HuH-7 (cell line): ENCODE data around the gene HSD11B2.

Experiments
- DNase-seq: peaks from one replicate; pipeline ENCODE4 v3.0.0; 2011; ENCODE audit warnings: low spot score

HSD11B2 gene

GRCh38 chr16:67396159-67397035 is 34.5 kb upstream of the HSD11B2 start:
- peak; percentile 54 for DNase-seq

GRCh38 chr16:67397036-67397801 is 33.7 kb upstream of the HSD11B2 start:
- DNase-seq, result no peak

- DNase-seq, result no peak
These were observed 32.9 kb upstream of the HSD11B2 start for GRCh38 chr16:67397812-67398545.

GRCh38 chr16:67398546-67399217 is 32.2 kb upstream of the HSD11B2 start:
- no peak for DNase-seq

- peak; percentile 89 for DNase-seq
These were observed 31.6 kb upstream of the HSD11B2 start for GRCh38 chr16:67399218-67399733.

- DNase-seq, result no peak
These were observed 30.9 kb upstream of the HSD11B2 start for GRCh38 chr16:67399749-67400704.

GRCh38 chr16:67400901-67401300 is 30.0 kb upstream of the HSD11B2 start:
- DNase-seq, result no peak

- no peak for DNase-seq
These were observed 26.9 kb upstream of the HSD11B2 start for GRCh38 chr16:67403976-67404555.

GRCh38 chr16:67404740-67405226 is 26.1 kb upstream of the HSD11B2 start:
- DNase-seq, result no peak

GRCh38 chr16:67405336-67405735 is 25.6 kb upstream of the HSD11B2 start:
- DNase-seq, result no peak

- DNase-seq, result no peak
These were observed 24.6 kb upstream of the HSD11B2 start for GRCh38 chr16:67406111-67406971.

- no peak for DNase-seq
These were observed 23.6 kb upstream of the HSD11B2 start for GRCh38 chr16:67407176-67407787.

- no peak for DNase-seq
These were observed 23.0 kb upstream of the HSD11B2 start for GRCh38 chr16:67407788-67408452.

GRCh38 chr16:67409631-67410030 is 21.3 kb upstream of the HSD11B2 start:
- DNase-seq, result no peak

- DNase-seq, result no peak
These were observed 19.6 kb upstream of the HSD11B2 start for GRCh38 chr16:67411339-67411738.

- no peak for DNase-seq
These were observed 18.6 kb upstream of the HSD11B2 start for GRCh38 chr16:67412294-67412693.

- DNase-seq, result no peak
These were observed 16.7 kb upstream of the HSD11B2 start for GRCh38 chr16:67413978-67414911.
